Muscle layer of duodenum (tissue), 2 donors: Measurements from ENCODE around the gene CHSY1.
A peak's percentile ranks its signal among the peaks of the same experiment; 100 is the strongest.
"Not testable (repeated sequence)": the region's sequence is repeated elsewhere in the genome, so short reads cannot be mapped to it uniquely, and the experiment has no call there.

Experiments used
- H3K27ac ChIP-seq: one replicate; pipeline ENCODE4 v1.7.0; 2013; ENCODE audit warnings: mild to moderate bottlenecking, low read length
- H3K27me3 ChIP-seq: one replicate; pipeline ENCODE4 v1.7.0; 2013; ENCODE audit warnings: low read depth, mild to moderate bottlenecking, control low read depth, low read length
- H3K36me3 ChIP-seq, 2 donors: one replicate each; pipeline ENCODE4 v1.7.0; 2013; ENCODE audit warnings: low read length in 2 of 2, control low read depth in 1 of 2, mild to moderate bottlenecking in 1 of 2; ENCODE audit not compliant: insufficient read depth in 2 of 2, control insufficient read depth in 1 of 2
- H3K4me1 ChIP-seq, 2 donors: one replicate each; pipeline ENCODE4 v1.7.0; 2013; ENCODE audit warnings: low read length in 2 of 2, mild to moderate bottlenecking in 2 of 2, control low read depth in 1 of 2, moderate library complexity in 1 of 2; ENCODE audit not compliant: insufficient read depth in 2 of 2, control insufficient read depth in 1 of 2
- H3K4me3 ChIP-seq, 2 donors: one replicate each; pipeline ENCODE4 v1.7.0; 2013; ENCODE audit warnings: low read length in 2 of 2, low read depth in 1 of 2, mild to moderate bottlenecking in 1 of 2
- H3K9me3 ChIP-seq, 2 donors: one replicate each; pipeline ENCODE4 v1.7.0; 2013; ENCODE audit warnings: low read length in 2 of 2, control low read depth in 1 of 2, mild to moderate bottlenecking in 1 of 2; ENCODE audit not compliant: control insufficient read depth in 1 of 2
- donor health status: healthy.

Gene CHSY1

GRCh38 chr15:101251830-101252820, at the start of gene CHSY1:
Gene CHSY1, minus strand, starts transcription at chr15:101252048. Its CDS starts 592 bp downstream, at chr15:101251456.
- peak within 1 kb of the TSS; percentile 67 for H3K27ac ChIP-seq
- peaks cover 5 to 16% of the 10 kb centered on the region in 2 donors for H3K4me1 ChIP-seq
- no peaks in the 10 kb centered on the region for H3K36me3 ChIP-seq
- peak within 1 kb of the TSS; percentile 70 to 75 for H3K4me3 ChIP-seq
- H3K9me3 ChIP-seq, result no peaks in the 10 kb centered on the region
- H3K27me3 ChIP-seq, result no peaks in the 10 kb centered on the region

DNA sequence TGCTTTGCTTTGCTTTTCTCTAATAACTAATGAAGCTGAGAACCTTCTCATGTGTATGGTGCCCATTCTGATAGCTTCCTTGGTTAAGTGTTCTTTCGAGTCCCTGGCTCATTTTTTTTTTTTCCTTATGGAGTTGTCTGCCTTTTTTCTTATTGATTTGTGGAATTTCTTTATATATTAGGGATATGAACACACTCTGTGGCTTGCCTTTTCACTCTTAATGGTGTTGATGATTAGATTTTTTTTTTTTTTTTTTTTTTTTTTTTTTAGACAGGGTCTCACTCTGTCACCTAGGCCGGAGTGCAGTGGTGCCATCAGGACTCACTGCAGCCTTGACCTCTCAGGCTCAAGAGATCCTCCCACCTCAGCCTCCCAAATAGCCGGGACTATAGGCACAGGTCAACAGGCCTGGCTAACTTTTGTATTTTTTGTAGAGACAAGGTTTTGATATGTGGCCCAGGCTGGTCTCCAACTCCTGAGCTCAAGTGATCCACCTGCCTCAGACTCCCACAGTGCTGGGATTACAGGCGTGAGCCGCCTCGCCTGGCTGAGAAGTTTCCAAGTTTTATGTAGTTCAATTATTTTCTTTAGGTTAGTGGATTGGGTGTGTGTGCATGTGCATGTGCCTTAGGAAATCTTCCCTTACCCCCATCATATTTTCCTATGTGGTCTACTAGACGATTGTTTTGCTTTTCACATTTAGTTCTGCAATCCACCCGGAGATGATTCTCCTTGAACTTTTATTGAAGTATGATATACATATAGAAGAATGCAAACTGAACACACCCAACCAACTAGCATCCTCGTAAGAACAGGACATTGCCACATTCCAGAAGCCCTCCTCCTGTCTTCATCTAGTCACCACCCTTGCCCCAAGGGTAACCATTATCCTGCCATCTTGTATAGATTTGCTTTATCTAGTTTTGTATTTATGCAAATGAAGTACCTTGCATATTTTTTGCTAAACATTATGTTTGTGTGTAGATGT, 44.9 kb upstream of the CHSY1 start:
- H3K4me1 ChIP-seq, result peaks cover 7 to 30% of the 10 kb centered on the region in 2 donors
- H3K27ac ChIP-seq, result no peak overlapping the region
- no peaks in the 10 kb centered on the region for H3K9me3 ChIP-seq
- peaks cover under 1 to 8% of the 10 kb centered on the region in 2 donors for H3K36me3 ChIP-seq
- no peaks in the 10 kb centered on the region for H3K27me3 ChIP-seq
- peak overlapping the region in 1 of 2 donors; percentile 86 for H3K4me3 ChIP-seq

GRCh38 chr15:101295607-101296161, 43.8 kb upstream of the CHSY1 start:
- peaks cover 4 to 8% of the 10 kb centered on the region in 2 donors for H3K36me3 ChIP-seq
- no peaks in the 10 kb centered on the region for H3K27me3 ChIP-seq
- peak overlapping the region; percentile 86 to 99 for H3K4me3 ChIP-seq
- H3K9me3 ChIP-seq, result no peaks in the 10 kb centered on the region
- peaks cover 7 to 32% of the 10 kb centered on the region in 2 donors for H3K4me1 ChIP-seq
- H3K27ac ChIP-seq, result peak overlapping the region; percentile 94

DNA sequence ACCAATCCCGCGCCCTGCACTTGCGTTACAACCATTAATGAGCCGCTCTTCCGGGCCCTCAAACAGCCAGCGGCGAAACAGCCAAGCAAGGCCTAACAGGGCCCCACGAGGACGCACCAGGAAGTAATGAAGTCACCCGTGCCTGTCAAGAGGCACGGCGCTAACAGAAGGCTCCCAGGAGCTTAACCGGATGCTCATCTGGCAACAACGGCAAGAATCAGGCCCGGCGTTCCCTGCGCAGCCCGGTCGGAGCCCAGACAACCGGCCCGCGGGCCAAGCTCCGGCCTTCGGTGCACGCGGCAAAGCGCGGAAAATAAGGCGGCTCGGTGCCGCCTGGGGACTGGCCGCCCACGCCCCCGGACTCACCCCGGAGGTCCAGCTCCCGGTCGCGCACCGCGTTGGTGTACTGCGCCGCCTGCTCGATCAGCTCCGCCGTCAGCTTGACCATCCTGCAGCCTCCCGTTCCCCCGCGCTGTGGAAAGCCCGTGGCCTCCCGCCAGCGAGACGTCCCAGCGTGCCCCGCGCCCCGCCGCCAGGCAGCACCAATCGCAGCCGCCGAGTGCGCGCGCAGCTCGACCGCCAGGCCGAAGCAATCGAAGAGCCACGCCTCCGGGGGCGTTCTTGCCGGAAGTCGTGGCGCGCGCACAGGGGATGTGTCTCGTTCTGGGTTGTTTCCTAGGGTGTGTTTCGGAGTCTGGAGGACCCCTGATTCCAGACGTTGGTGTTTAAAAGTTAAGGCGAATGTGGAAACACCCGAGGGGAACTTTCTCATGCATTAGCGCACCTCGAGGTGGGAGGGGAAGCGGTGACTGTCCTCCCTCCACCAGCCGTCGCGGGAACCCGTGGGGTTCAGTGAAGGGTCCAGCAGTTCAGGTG, 43.1 kb upstream of the CHSY1 start, which contains the start of gene SNRPA1:
TSS of gene SNRPA1 (minus strand) at position 518 of the 876 bp plus-strand sequence. CDS start at position 448, 70 bp downstream.
- H3K4me3 ChIP-seq, result peak within 1 kb of the TSS; percentile 86 to 99
- H3K9me3 ChIP-seq, result no peaks in the 10 kb centered on the region
- H3K27ac ChIP-seq, result peak within 1 kb of the TSS; percentile 99
- peaks cover 7 to 29% of the 10 kb centered on the region in 2 donors for H3K4me1 ChIP-seq
- H3K27me3 ChIP-seq, result no peaks in the 10 kb centered on the region
- H3K36me3 ChIP-seq, result peaks cover 6 to 8% of the 10 kb centered on the region in 2 donors

DNA sequence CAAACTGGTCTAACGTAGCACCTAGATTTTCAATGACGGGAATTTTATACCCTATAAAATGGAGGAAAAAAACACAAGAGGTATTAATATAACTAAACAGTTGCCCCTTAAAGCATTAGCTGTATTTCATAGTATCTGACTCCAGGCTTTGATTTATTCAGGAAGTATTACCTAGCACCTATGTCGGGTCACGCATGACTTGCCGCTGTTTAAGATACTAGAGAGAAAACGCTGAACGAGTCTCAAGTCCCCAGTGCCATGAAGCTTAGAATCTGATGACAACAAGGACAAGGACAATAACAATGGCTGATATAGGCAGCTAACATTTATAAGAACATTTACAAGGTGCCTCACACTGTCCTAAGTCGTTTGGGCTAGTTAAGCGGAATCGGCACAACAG, 41.3 kb upstream of the CHSY1 start:
- Histone ChIP-seq H3K4me3 (peak overlapping the region; percentile 86 to 99), H3K4me1 (peaks cover 7 to 29% of the 10 kb centered on the region in 2 donors), H3K27me3 (no peaks in the 10 kb centered on the region), H3K36me3 (peaks cover 8 to 16% of the 10 kb centered on the region in 2 donors), H3K9me3 (no peaks in the 10 kb centered on the region), H3K27ac (peak overlapping the region; percentile 99)

DNA sequence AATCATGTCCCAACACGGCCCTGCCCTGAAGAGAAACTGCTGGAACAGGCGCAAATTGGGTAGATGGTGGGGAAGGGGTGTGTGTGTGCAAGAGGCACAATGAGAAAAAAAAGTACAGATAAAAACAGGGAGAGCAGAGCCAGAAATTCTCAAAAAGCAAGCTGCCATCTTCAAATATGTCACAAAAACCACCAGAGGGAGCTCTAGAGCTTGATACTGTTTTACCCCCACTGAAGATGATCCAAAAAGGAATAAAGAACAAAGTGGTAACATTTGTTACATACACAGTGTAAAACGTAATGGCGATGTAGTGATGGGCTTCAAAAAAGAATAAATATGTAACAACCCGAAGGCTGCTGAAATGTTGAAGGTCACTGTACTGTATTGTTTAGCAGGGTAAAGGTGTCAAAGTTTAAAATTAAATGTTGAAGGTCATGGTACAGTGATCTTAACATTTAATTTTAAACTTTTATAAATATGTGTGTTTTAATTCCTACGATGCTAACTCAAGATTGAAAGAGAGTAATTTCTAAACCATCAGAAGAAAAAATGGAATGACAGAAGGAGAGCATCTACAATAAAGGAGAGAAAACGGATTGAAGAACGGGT, 37.2 kb upstream of the CHSY1 start:
- no peak overlapping the region for H3K27ac ChIP-seq
- H3K27me3 ChIP-seq, result no peaks in the 10 kb centered on the region
- H3K9me3 ChIP-seq, result no peaks in the 10 kb centered on the region
- peaks cover 27 to 45% of the 10 kb centered on the region in 2 donors for H3K36me3 ChIP-seq
- no peak overlapping the region for H3K4me3 ChIP-seq
- peaks cover 7 to 21% of the 10 kb centered on the region in 2 donors for H3K4me1 ChIP-seq

DNA sequence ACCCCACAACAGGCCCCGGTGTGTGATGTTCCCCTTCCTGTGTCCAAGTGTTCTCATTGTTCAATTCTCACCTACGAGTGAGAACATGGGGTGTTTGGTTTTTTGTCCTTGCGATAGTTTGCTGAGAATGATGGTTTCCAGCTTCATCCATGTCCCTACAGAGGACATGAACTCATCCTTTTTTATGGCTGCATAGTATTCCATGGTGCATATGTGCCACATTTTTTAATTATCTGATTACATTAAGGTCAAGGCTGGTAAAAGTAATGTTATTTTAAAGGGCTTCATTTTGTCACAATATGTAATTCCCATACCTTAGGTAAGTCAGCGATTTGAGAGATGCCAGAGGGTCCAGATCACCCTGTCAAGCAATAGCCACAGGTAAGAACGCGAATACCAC, 35.5 kb upstream of the CHSY1 start:
- not testable (repeated sequence) for H3K27me3 ChIP-seq, H3K4me3 ChIP-seq, H3K4me1 ChIP-seq, H3K9me3 ChIP-seq, H3K27ac ChIP-seq
- peaks cover 44 to 57% of the 10 kb centered on the region in 2 donors for H3K36me3 ChIP-seq

GRCh38 chr15:101286471-101287114, 34.7 kb upstream of the CHSY1 start:
- Histone ChIP-seq H3K36me3 (peaks cover 51 to 61% of the 10 kb centered on the region in 2 donors), H3K27me3 (no peaks in the 10 kb centered on the region), H3K9me3 (no peaks in the 10 kb centered on the region), H3K4me1 (peaks cover 0 to 1% of the 10 kb centered on the region in 2 donors), H3K4me3 (no peak overlapping the region), H3K27ac (no peak overlapping the region)

DNA sequence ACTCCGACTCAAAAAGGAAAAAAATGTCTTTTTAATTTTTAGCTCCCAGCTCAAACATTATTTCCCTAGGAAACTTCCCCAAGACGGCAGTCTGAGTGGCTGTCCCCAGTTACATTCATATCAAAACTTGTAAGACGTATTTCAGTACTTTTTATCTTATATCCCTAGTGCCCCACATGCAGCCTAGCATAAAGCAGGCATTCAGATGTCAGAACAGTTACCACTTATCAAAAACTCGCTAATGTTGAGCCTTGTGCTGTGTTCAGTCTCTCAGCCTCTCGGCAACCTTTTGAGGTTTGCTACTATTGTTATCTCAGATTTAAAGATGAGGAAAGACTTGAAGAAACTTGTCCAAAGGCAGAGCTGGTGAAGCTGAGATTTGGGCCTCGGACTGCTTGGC, 32.1 kb upstream of the CHSY1 start:
- Histone ChIP-seq H3K4me3 (no peak overlapping the region), H3K36me3 (peaks cover 65 to 68% of the 10 kb centered on the region in 2 donors), H3K27ac (no peak overlapping the region), H3K4me1 (no peaks in the 10 kb centered on the region), H3K27me3 (no peaks in the 10 kb centered on the region), H3K9me3 (no peaks in the 10 kb centered on the region)
